H1 (cell line): ENCODE data around the gene OR51E1. TPM values are rescaled to one million over a fixed set of nuclear protein-coding genes. Genes with fewer than 3 reads are reported as not detected.

Source experiments
- CTCF ChIA-PET: fragments of 300-600 bp; sonication (Branson Sonifier 250); formaldehyde crosslinking; loops from one replicate; lab custom pipeline; 2021; ENCODE audit not compliant: partially characterized antibody; lab: Charles Lee
- POLR2A ChIA-PET: fragments of 300-600 bp; sonication (Branson Sonifier 250); formaldehyde crosslinking; loops from one replicate; lab custom pipeline; 2021; ENCODE audit warnings: inconsistent platforms; ENCODE audit not compliant: partially characterized antibody; lab: Charles Lee
- DNase-seq, 2 experiments: peaks; one replicate each; pipeline versions ENCODE4 v3.0.0 to v3.0.0-alpha.2; 2010 to 2022; ENCODE audit warnings: low spot score in 2 of 2, low read depth in 1 of 2, mixed read lengths in 1 of 2
- FAIRE-seq: peaks from 2 replicates; lab custom pipeline; 2011; peaks lifted over from hg19 to GRCh38; lab: Jason Lieb, UNC
- H2AFZ ChIP-seq: 2 replicates; pipeline ENCODE4 v1.8.1; 2012; ENCODE audit warnings: low read length, inconsistent platforms
- H2AK5ac ChIP-seq: 2 replicates; pipeline ENCODE4 v1.6.1; 2013; ENCODE audit warnings: low read depth, low read length
- H2BK120ac ChIP-seq: replicated peaks from 2 replicates; pipeline ENCODE3; 2013; ENCODE audit warnings: low read depth, low read length, inconsistent platforms
- H2BK12ac ChIP-seq: 2 replicates; pipeline ENCODE4 v1.6.1; 2013; ENCODE audit warnings: low read depth, low read length
- H2BK15ac ChIP-seq: 2 replicates; pipeline ENCODE4 v1.6.1; 2013; ENCODE audit warnings: low read length
- H2BK20ac ChIP-seq: 2 replicates; pipeline ENCODE4 v1.6.1; 2013; ENCODE audit warnings: low read length
- H2BK5ac ChIP-seq: 2 replicates; pipeline ENCODE4 v1.6.1; 2013; ENCODE audit warnings: low read depth, low read length
- H3K14ac ChIP-seq: 2 replicates; pipeline ENCODE4 v1.6.1; 2013; ENCODE audit warnings: inconsistent platforms; ENCODE audit not compliant: insufficient read length
- H3K18ac ChIP-seq: 2 replicates; pipeline ENCODE4 v1.6.1; 2013; ENCODE audit warnings: low read length; ENCODE audit errors: extremely low read depth
- H3K23ac ChIP-seq: 2 replicates; pipeline ENCODE4 v1.6.1; 2013; ENCODE audit warnings: inconsistent platforms; ENCODE audit not compliant: insufficient read length
- H3K23me2 ChIP-seq: 2 replicates; pipeline ENCODE4 v1.6.1; 2013; ENCODE audit warnings: low read depth, low read length
- H3K27ac ChIP-seq: 2 replicates; pipeline ENCODE4 v1.6.1; 2011; ENCODE audit warnings: low read depth, low read length, inconsistent platforms
- H3K27me3 ChIP-seq, 4 experiments: replicated peaks in 1 of 4; 1 replicate in 1 of 4; 2 replicates in 3 of 4; pipeline versions ENCODE4 v1.6.1 to v1.8.1; 2011 to 2013; ENCODE audit warnings: low read length in 3 of 4, mild to moderate bottlenecking in 3 of 4, inconsistent platforms in 2 of 4, mixed read lengths in 2 of 4, moderate library complexity in 1 of 4; ENCODE audit not compliant: control insufficient read depth in 3 of 4, insufficient read depth in 3 of 4; ENCODE audit errors: extremely low read depth in 1 of 4
- H3K36me3 ChIP-seq, 4 experiments: 2 replicates each; pipeline versions ENCODE4 v1.6.1 to v1.8.1; 2011 to 2013; ENCODE audit warnings: mild to moderate bottlenecking in 4 of 4, low read length in 3 of 4, moderate library complexity in 2 of 4, control low read depth in 1 of 4, inconsistent platforms in 1 of 4; ENCODE audit not compliant: insufficient read depth in 4 of 4, control insufficient read depth in 2 of 4
- H3K4ac ChIP-seq: replicated peaks from 2 replicates; pipeline ENCODE3; 2013; ENCODE audit warnings: low read length, low read depth, mixed read lengths, inconsistent platforms; ENCODE audit not compliant: insufficient read length
- H3K4me1 ChIP-seq, 4 experiments: replicated peaks in 1 of 4; 1 replicate in 1 of 4; 2 replicates in 3 of 4; pipeline versions ENCODE4 v1.6.1 to v1.8.1; 2011 to 2013; ENCODE audit warnings: low read length in 3 of 4, inconsistent platforms in 2 of 4, mixed read lengths in 1 of 4; ENCODE audit not compliant: insufficient read depth in 4 of 4, control insufficient read depth in 3 of 4
- H3K4me2 ChIP-seq, 2 experiments: 2 replicates each; pipeline versions ENCODE4 v1.6.1 to v1.8.1; 2011 to 2013; ENCODE audit warnings: low read depth in 2 of 2, low read length in 2 of 2, control low read depth in 1 of 2, inconsistent platforms in 1 of 2, mild to moderate bottlenecking in 1 of 2; ENCODE audit not compliant: insufficient read depth in 1 of 2
- H3K4me3 ChIP-seq, 4 experiments: fragments of 200-600, 300-600 bp in 1 of 4; sonication (generic), shearing (Covaris generic), sonication (Bioruptor Twin) in 1 of 4; 2 replicates each; pipeline versions ENCODE4 v1.5.1 to v1.8.1; 2011 to 2016; ENCODE audit warnings: low read length in 4 of 4, low read depth in 3 of 4, control low read depth in 2 of 4, inconsistent platforms in 2 of 4, mild to moderate bottlenecking in 2 of 4, mixed read lengths in 1 of 4, moderate library complexity in 1 of 4; ENCODE audit not compliant: insufficient read depth in 2 of 4; ENCODE audit errors: extremely low read depth in 1 of 4
- H3K56ac ChIP-seq: replicated peaks from 2 replicates; pipeline ENCODE3; 2013; ENCODE audit warnings: low read depth, mild to moderate bottlenecking, mixed read lengths, low read length, inconsistent platforms; ENCODE audit not compliant: insufficient read length
- H3K79me1 ChIP-seq: 2 replicates; pipeline ENCODE4 v1.6.1; 2013; ENCODE audit warnings: low read depth, low read length, control low read depth
- H3K79me2 ChIP-seq, 2 experiments: 2 replicates each; pipeline versions ENCODE4 v1.6.1 to v1.8.1; 2012 to 2013; ENCODE audit warnings: low read length in 2 of 2, mild to moderate bottlenecking in 2 of 2, inconsistent platforms in 1 of 2; ENCODE audit not compliant: insufficient read depth in 2 of 2, control insufficient read depth in 1 of 2
- H3K9ac ChIP-seq, 4 experiments: replicated peaks in 1 of 4; 1 replicate in 1 of 4; 2 replicates in 3 of 4; pipeline versions ENCODE4 v1.6.1 to v1.8.1; 2011 to 2013; ENCODE audit warnings: low read depth in 3 of 4, low read length in 3 of 4, control low read depth in 2 of 4, mild to moderate bottlenecking in 2 of 4, moderate library complexity in 2 of 4, inconsistent platforms in 1 of 4; ENCODE audit errors: extremely low read depth in 1 of 4
- H3K9me3 ChIP-seq, 2 experiments: 2 replicates each; pipeline versions ENCODE4 v1.6.1 to v1.8.1; 2012 to 2013; ENCODE audit warnings: mild to moderate bottlenecking in 2 of 2, moderate library complexity in 2 of 2, control low read depth in 1 of 2, inconsistent platforms in 1 of 2, low read depth in 1 of 2, low read length in 1 of 2, mixed read lengths in 1 of 2; ENCODE audit not compliant: insufficient read depth in 2 of 2
- H4K20me1 ChIP-seq, 2 experiments: replicated peaks in 1 of 2; 2 replicates each; pipeline versions ENCODE3 to v1.8.1; 2011 to 2013; ENCODE audit warnings: inconsistent platforms in 2 of 2, low read length in 2 of 2, mild to moderate bottlenecking in 1 of 2; ENCODE audit not compliant: insufficient read depth in 2 of 2, control insufficient read depth in 1 of 2
- H4K5ac ChIP-seq: 2 replicates; pipeline ENCODE4 v1.6.1; 2013; ENCODE audit warnings: low read length, low read depth, mixed read lengths, inconsistent platforms; ENCODE audit not compliant: insufficient read length
- H4K8ac ChIP-seq: 2 replicates; pipeline ENCODE4 v1.8.0; 2013; ENCODE audit warnings: mild to moderate bottlenecking, moderate library complexity, low read length, inconsistent platforms; ENCODE audit not compliant: insufficient read depth; ENCODE audit errors: extremely low read depth
- H4K91ac ChIP-seq: replicated peaks from 2 replicates; pipeline ENCODE3; 2013; ENCODE audit warnings: low read length, mixed read lengths, inconsistent platforms; ENCODE audit not compliant: insufficient read length
- CEBPB ChIP-seq: IDR thresholded peaks from 2 replicates; pipeline ENCODE4 v1.6.1; 2012; ENCODE audit warnings: low read depth, low read length
- CTCF ChIP-seq, 3 experiments: IDR thresholded peaks; 1 replicate in 2 of 3; 2 replicates in 1 of 3; pipeline versions ENCODE4 v1.5.1 to v1.6.1; 2011; ENCODE audit warnings: low read length in 3 of 3, mild to moderate bottlenecking in 3 of 3, inconsistent platforms in 2 of 3, low read depth in 1 of 3, moderate library complexity in 1 of 3; ENCODE audit not compliant: insufficient read depth in 1 of 3; ENCODE audit errors: control extremely low read depth in 1 of 3
- WGBS, 2 experiments: shearing (Covaris generic) in 1 of 2; methylation state at CpG; one replicate each; pipeline versions ENCODE4 v1.1.6 to v1.1.7; 2013 to 2015; ENCODE audit warnings: low lambda C conversion rate in 2 of 2, mixed read lengths in 2 of 2, inconsistent platforms in 1 of 2, low coverage in 1 of 2, missing lambda C conversion rate in 1 of 2; ENCODE audit not compliant: insufficient replicate concordance in 2 of 2, insufficient coverage in 1 of 2, insufficient read length in 1 of 2; ENCODE audit errors: extremely low coverage in 1 of 2, missing lambda C conversion rate in 1 of 2; 5-methylcytosine and 5-hydroxymethylcytosine counted together
- polyA plus RNA-seq, 7 experiments: library from polyadenylated mRNA; depleted of rRNA in 3 of 7; stranded (reverse) in 5 of 7; unstranded in 2 of 7; fragments of >200 nt in 5 of 7; fragments of 200-250 nt in 2 of 7; gene quantifications; 1 replicate in 5 of 7; 2 replicates in 1 of 7; 4 replicates in 1 of 7; pipeline versions ENCODE4 v1.2.1 to v1.2.3, GENCODE V29; 2011 to 2013; ENCODE audit warnings: missing spikeins in 2 of 7, mixed read lengths in 2 of 7
- total RNA-seq: library from RNA; stranded (reverse); fragmentation: NEBNext Ultra II Directional; extraction: Animal tissue kit (Norgen Biotek cat#: 25700); gene quantifications from 2 replicates; pipeline ENCODE4 v1.2.1, GENCODE V29; 2021

The OR51E1 gene
- total and polyA plus RNA-seq, 2 of the 8 experiments (the other 6 are each of a cell fraction or from before 2014, with no cell fraction given): not detected

- Histone ChIP-seq H4K20me1 (no peaks in the 10 kb centered on the region), H2BK120ac (no peak overlapping the region), H3K9me3 (no peaks in the 10 kb centered on the region; a peak in 1 of 4 replicates), H2AK5ac (no peak overlapping the region), H4K91ac (no peak overlapping the region), H3K79me2 (no peaks in the 10 kb centered on the region), H3K4me2 (no peak overlapping the region), H4K8ac (no peak overlapping the region), H2AFZ (no peak overlapping the region), H3K79me1 (no peaks in the 10 kb centered on the region), H3K18ac (no peak overlapping the region), H3K27me3 (peaks cover 0 to 7% (median 4%) of the 10 kb centered on the region in 4 experiments; a peak in 5 of 7 replicates), H3K9ac (no peak overlapping the region), H2BK12ac (no peak overlapping the region), H3K23me2 (no peaks in the 10 kb centered on the region), H3K4ac (no peak overlapping the region), H3K14ac (no peak overlapping the region), H3K23ac (no peak overlapping the region), H3K4me3 (no peak overlapping the region), H3K36me3 (no peaks in the 10 kb centered on the region), H3K4me1 (no peaks in the 10 kb centered on the region), H2BK20ac (no peak overlapping the region), H2BK5ac (no peak overlapping the region), H2BK15ac (no peak overlapping the region), H4K5ac (no peak overlapping the region), H3K56ac (no peak overlapping the region), H3K27ac (no peak overlapping the region)
- DNase-seq (no peak), FAIRE-seq (no peak)
- ChIA-PET POLR2A (no interaction called here), CTCF (interaction anchor here (1.3 to 5.2 kb wide), 3 partner anchors 14 to 186 kb away, joined by 3 to 83 read pairs (median 58); no protein-coding TSS in a partner anchor)
- WGBS, 2 experiments: 89% methylated on average over 6 of the region's 6 CpGs; no CpG with 5 or more reads in 1 of the 2 experiments
- TF ChIP-seq CTCF (IDR thresholded peaks at IDR 0.05; ENCODE audit: control extremely low read depth in 1 of 3, insufficient read depth in 1 of 3, low read depth in 1 of 3, low read length in 3 of 3) (no peak), CEBPB (no peak)
Observed at GRCh38 chr11:4639931-4640330, 3.9 kb upstream of the OR51E1 start.
